SH-SY5Y (cell line): ENCODE data around the gene LRIT3.

ENCODE experiments used
- GATA2 ChIP-seq: IDR thresholded peaks from 2 replicates; pipeline ENCODE4 v1.6.1; 2011; ENCODE audit warnings: mild to moderate bottlenecking, low read depth, low read length
- GATA3 ChIP-seq: IDR thresholded peaks from 2 replicates; pipeline ENCODE4 v1.6.1; 2011; ENCODE audit warnings: low read depth, mild to moderate bottlenecking, low read length, moderate library complexity

DNA sequence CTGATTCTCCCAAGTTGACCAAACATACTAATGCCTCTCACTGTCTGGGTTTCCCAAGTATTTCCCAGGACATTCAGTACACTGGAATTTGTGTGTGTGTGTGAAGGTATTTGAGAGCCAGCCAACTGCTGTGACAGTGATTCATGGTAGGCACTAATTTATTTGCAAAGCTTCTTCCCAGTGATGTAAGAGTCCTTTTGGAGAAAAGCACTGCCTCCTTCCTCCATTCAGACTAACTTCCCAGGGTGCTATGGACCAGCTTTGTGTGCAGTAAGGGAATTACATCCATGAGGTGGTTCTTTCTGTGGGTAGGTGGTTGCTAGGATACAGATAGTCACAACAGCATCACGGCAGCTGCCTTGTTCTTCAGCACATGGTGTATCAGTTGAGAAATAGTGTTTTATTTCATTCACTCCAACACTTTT is 73.5 kb downstream of the LRIT3 start:
- TF ChIP-seq GATA2 (no peak), GATA3 (no peak)
